GM12892 (cell line): ENCODE measurements around the gene CIB2.

ENCODE experiments used
- POLR2A ChIP-seq: IDR thresholded peaks from 2 replicates; pipeline ENCODE4 v1.6.1; 2011; ENCODE audit warnings: low read depth, low read length, control low read depth
- POLR2AphosphoS5 ChIP-seq: IDR thresholded peaks from 2 replicates; pipeline ENCODE4 v1.6.1; 2011; ENCODE audit warnings: low read depth, low read length, control low read depth
- TAF1 ChIP-seq: IDR thresholded peaks from 2 replicates; pipeline ENCODE4 v1.6.1; 2011; ENCODE audit warnings: low read depth, mild to moderate bottlenecking, control low read depth, low read length, borderline replicate concordance

DNA sequence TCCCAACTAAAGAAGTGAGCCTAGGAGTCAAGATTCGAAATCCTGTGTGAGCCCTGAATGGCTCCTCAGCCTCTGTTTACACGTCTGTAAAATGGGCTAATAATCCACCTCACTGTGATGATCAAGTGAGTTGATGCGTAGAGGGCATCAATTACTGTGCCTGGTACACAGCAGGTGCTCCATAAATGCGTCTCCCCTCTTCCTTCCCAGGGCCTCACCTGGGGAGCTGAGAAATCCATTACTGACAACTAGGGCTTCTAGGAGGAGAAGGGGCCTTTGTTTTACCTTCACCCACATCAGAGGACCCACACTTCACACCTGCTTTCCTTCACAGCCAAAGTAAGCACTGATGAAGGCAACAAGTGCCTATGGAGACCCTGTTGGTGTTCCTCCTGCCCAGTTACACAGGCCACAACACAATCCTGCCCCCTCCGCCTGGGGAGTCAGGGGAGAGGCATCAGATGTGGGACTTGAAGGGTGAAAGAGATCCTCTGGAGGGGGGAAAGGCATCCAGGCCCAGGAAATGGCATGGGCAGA, 1.4 kb downstream of the CIB2 start:
- no peak for TF ChIP-seq POLR2AphosphoS5
- no peak for TF ChIP-seq TAF1
- TF ChIP-seq POLR2A = no peak
